ENCODE results near the gene PSD4. TPM values are rescaled to one million over a fixed set of nuclear protein-coding genes. Genes with fewer than 3 reads are reported as not detected.

The PSD4 gene
- total RNA-seq, 2 donors from 2014 or later: 300 to 503 TPM

GRCh38 chr2:113171334-113172075 lies 2.3 kb upstream of the PSD4 start:
- Mint-ChIP-seq H3K36me3 (ENCODE audit: low read depth) (peaks cover 50% of the 10 kb centered on the region), H3K27me3 (no peaks in the 10 kb centered on the region), H3K27ac (peak overlapping the region; percentile 82), H3K4me1 (peaks cover 57% of the 10 kb centered on the region), H3K4me3 (peak overlapping the region; percentile 89), H3K9me3 (peaks cover 4% of the 10 kb centered on the region)
- ATAC-seq (replicated peaks): peak; percentile 20

- Mint-ChIP-seq H3K27ac (peak overlapping the region; percentile 97), H3K4me1 (peaks cover 57% of the 10 kb centered on the region), H3K4me3 (peak overlapping the region; percentile 89), H3K36me3 (ENCODE audit: low read depth) (peaks cover 65% of the 10 kb centered on the region), H3K27me3 (no peaks in the 10 kb centered on the region), H3K9me3 (peaks cover 4% of the 10 kb centered on the region)
- no peak for ATAC-seq (replicated peaks)
Observed at GRCh38 chr2:113172721-113173541, 840 bp upstream of the PSD4 start.

DNA sequence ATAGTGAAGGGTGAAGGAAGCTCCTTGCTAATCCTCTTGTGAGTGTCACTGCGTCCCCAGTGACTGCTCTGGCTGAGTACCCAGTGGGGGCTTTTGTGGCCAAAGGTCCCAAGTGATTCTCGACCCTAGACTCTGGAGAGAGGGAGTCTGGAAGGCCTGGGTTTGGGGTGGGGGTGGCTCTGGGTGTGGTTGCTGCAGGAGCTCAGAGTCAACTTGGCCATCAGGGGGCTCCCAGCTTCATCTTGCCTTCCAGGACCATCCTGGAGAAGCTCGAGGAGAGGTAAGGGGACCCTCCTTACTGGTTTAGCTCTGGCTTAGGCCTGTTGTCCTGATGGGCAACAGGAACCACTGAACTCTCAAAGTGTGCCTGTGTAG lies 592 bp downstream of the PSD4 start:
- Mint-ChIP-seq H3K9me3 (peaks cover 4% of the 10 kb centered on the region), H3K4me3 (peak overlapping the region; percentile 89), H3K27me3 (no peaks in the 10 kb centered on the region), H3K4me1 (peaks cover 59% of the 10 kb centered on the region), H3K36me3 (ENCODE audit: low read depth) (peaks cover 79% of the 10 kb centered on the region), H3K27ac (peak overlapping the region; percentile 97)
- no peak for ATAC-seq (replicated peaks)

- H3K4me3 Mint-ChIP-seq: peak overlapping the region; percentile 89
- peaks cover 57% of the 10 kb centered on the region for H3K4me1 Mint-ChIP-seq
- peak; percentile 66 for ATAC-seq (replicated peaks)
- peaks cover 87% of the 10 kb centered on the region for H3K36me3 Mint-ChIP-seq (ENCODE audit: low read depth)
- peak overlapping the region; percentile 97 for H3K27ac Mint-ChIP-seq
- no peaks in the 10 kb centered on the region for H3K27me3 Mint-ChIP-seq
- peaks cover 4% of the 10 kb centered on the region for H3K9me3 Mint-ChIP-seq
Observed at GRCh38 chr2:113175042-113175628, 1.4 kb downstream of the PSD4 start.

DNA sequence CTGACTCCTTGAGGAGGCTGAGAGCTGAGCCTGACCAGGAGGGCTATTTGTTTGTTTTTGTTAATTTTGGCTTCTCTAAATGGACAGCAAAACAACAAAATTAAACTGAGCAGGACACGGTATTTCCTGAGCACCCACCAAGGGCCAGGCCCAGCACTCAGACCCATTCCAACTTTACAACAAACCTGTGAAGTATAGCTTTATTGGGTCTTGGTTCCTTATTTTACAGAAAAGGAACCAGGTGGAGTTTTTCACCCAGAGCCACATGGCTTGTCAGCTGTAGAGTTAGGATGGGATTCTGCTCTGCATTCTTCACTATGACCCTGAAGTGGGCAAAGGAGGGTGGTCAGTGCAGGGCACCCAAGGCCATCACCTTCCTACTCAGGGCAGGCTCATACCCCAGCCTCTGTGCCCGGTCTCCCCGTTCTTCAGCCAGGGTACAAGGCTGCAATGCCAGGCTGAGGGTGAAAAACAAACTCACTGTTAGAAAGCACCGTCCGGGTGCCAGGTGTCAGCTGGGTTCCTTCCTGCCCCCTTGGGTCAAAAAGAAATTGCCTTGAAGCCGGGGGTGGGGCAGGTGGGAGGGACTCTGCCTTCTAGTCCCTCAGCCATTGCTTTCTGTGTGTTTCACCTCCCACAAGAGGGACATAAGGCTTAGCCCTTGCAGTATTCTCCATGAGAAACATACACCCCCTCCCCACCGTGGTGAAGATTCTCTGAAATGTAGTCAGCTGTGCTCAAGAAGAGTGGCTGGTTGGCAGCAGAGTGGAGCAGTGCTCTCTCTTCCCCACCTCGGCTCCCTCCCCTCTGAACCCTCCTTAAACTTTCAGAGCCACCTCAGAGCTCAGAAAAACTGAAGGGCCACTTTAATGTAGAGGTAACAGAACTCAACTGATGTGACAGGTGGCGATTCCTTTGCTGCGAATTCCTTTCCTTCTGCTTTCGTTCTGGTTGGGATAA lies 2.2 kb downstream of the PSD4 start:
- Mint-ChIP-seq H3K4me3 (peak overlapping the region; percentile 89), H3K27me3 (no peaks in the 10 kb centered on the region), H3K4me1 (peaks cover 63% of the 10 kb centered on the region), H3K9me3 (peaks cover 3% of the 10 kb centered on the region), H3K36me3 (ENCODE audit: low read depth) (peaks cover 94% of the 10 kb centered on the region), H3K27ac (peak overlapping the region; percentile 97)
- no peak for ATAC-seq (replicated peaks)

- peak overlapping the region; percentile 88 for H3K27ac Mint-ChIP-seq
- ATAC-seq (replicated peaks): no peak
- no peaks in the 10 kb centered on the region for H3K27me3 Mint-ChIP-seq
- H3K36me3 Mint-ChIP-seq (ENCODE audit: low read depth): peaks cover 94% of the 10 kb centered on the region
- peaks cover 60% of the 10 kb centered on the region for H3K4me1 Mint-ChIP-seq
- no peaks in the 10 kb centered on the region for H3K9me3 Mint-ChIP-seq
- H3K4me3 Mint-ChIP-seq: peak overlapping the region; percentile 89
Observed at GRCh38 chr2:113176696-113177355, 3.1 kb downstream of the PSD4 start.

DNA sequence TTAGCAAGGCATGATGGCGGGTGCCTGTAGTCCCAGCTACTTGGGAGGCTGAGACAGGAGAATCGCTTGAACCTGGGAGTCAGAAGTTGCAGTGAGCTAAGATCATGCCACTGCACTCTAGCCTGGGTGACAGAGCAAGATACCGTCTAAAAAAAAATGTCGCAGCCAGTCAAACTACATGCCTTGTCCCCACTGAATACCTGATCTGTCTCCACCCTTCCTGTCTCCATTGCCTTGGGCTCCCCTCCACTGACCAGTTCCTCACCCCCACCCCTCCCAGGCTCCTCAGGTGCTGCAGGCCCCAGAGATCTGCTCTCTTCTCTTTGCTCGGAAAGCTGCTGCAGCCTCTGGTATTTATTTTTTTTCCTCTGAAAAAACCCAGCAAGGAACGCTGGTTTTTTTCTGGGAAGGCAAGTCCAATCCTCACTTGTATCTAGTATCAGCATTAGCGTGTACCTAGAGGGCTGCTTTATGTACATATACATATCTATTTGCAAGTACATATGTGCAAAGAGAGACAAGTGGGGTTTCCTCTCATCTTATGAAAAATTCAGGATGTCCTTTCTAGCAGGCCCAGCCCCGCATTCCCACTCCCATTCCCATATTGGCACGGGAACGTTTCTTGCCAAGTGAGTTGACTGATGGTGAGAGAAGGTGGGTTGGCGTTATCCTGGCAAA lies 4.4 kb downstream of the PSD4 start:
- H3K36me3 Mint-ChIP-seq (ENCODE audit: low read depth): peaks cover 100% of the 10 kb centered on the region
- H3K4me1 Mint-ChIP-seq: peaks cover 53% of the 10 kb centered on the region
- no peaks in the 10 kb centered on the region for H3K27me3 Mint-ChIP-seq
- ATAC-seq (replicated peaks): no peak
- no peaks in the 10 kb centered on the region for H3K9me3 Mint-ChIP-seq
- H3K4me3 Mint-ChIP-seq: peak overlapping the region; percentile 89
- H3K27ac Mint-ChIP-seq: peak overlapping the region; percentile 95

- H3K4me3 Mint-ChIP-seq: peak overlapping the region; percentile 89
- H3K9me3 Mint-ChIP-seq: no peaks in the 10 kb centered on the region
- no peaks in the 10 kb centered on the region for H3K27me3 Mint-ChIP-seq
- H3K4me1 Mint-ChIP-seq: peaks cover 52% of the 10 kb centered on the region
- peaks cover 100% of the 10 kb centered on the region for H3K36me3 Mint-ChIP-seq (ENCODE audit: low read depth)
- peak; percentile 66 for ATAC-seq (replicated peaks)
- peak overlapping the region; percentile 95 for H3K27ac Mint-ChIP-seq
Observed at GRCh38 chr2:113178891-113179290, 5.1 kb downstream of the PSD4 start.

- H3K4me3 Mint-ChIP-seq: peak overlapping the region; percentile 89
- H3K36me3 Mint-ChIP-seq (ENCODE audit: low read depth): peaks cover 100% of the 10 kb centered on the region
- H3K27me3 Mint-ChIP-seq: no peaks in the 10 kb centered on the region
- H3K9me3 Mint-ChIP-seq: no peaks in the 10 kb centered on the region
- peak overlapping the region; percentile 95 for H3K27ac Mint-ChIP-seq
- ATAC-seq (replicated peaks): no peak
- H3K4me1 Mint-ChIP-seq: peaks cover 54% of the 10 kb centered on the region
Observed at GRCh38 chr2:113179446-113180045, 5.8 kb downstream of the PSD4 start.

DNA sequence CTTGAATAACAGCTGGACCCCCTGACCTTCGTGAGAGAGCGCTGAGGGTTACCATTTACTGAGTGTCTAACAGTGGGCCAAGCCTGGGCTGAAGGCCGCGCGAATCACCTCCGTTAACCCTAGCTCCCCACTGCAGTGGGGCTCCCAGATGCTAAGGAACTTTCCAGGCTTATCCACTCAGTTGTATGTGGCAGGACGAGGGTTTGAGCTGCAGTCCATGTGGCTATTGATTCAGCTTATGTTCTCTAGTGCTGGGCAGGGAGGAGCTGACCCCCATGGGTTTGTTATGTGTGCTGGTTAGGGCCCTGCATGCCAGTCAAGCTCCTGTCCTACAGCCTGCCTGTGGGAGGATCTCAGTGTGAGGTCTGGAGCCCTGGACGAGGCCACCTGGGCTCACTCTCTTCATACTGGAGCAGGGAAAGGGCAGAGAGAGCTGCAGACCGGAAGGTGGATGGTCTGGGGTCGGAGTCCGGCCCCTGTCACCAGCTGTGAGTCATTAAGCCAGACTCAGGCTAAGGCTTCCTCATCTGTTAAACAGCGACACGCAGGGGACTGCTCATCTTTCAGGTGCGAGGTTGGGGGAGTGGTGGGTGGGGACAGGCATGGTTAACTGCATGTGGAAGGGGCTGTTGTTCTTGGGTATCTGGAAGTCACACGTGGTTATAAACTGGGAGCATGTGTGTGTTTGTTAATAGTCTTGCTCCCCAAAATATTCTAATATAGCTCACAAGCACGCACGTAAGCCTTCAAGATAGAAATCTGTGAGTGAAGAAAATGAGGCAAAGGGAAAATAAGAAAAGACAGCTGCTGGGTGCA lies 6.6 kb downstream of the PSD4 start:
- peak overlapping the region; percentile 89 for H3K4me3 Mint-ChIP-seq
- peaks cover 100% of the 10 kb centered on the region for H3K36me3 Mint-ChIP-seq (ENCODE audit: low read depth)
- peak overlapping the region; percentile 95 for H3K27ac Mint-ChIP-seq
- peaks cover 54% of the 10 kb centered on the region for H3K4me1 Mint-ChIP-seq
- no peaks in the 10 kb centered on the region for H3K9me3 Mint-ChIP-seq
- peak; percentile 25 for ATAC-seq (replicated peaks)
- H3K27me3 Mint-ChIP-seq: no peaks in the 10 kb centered on the region

DNA sequence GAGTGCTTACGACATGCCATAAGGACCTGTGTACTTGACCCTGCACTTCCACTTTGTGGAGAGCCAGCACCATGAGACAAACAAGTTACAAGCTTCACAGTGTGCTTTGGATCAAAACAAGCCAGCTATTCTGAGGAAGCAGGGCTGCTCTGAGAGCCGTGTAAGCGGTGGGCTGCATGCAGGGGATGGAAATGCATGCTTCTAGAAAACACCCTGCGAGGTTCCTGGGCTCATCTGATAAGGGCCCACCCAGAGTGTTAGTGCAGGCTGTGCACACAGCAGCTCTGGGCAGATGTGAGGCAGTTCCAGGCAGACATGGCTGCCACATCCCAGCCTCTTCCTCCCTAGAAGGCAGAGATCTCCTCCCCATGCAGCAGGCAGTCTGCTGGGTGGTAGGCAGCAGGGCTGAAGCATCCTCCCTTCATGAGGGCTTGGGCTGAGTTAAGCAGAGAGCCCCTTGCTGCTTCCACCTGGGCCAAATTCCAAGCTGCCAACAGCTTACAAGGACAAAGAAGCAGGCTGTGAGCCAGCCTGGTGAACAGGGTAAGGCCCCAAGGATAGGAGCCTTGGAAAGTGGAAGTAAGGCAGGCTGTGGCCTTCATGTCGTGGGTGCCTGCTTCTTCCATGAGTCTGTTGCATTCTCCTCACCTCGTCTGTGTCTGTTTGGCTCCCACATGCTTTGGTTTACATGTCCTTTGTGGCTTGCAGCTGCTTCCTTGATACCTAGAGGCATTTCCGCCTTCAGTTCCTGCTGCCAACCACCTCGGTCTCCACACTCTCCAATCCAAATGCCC lies 7.7 kb downstream of the PSD4 start:
- no peaks in the 10 kb centered on the region for H3K9me3 Mint-ChIP-seq
- H3K27me3 Mint-ChIP-seq: no peaks in the 10 kb centered on the region
- peak overlapping the region; percentile 3 for H3K27ac Mint-ChIP-seq
- peak overlapping the region; percentile 89 for H3K4me3 Mint-ChIP-seq
- ATAC-seq (replicated peaks): no peak
- H3K4me1 Mint-ChIP-seq: peaks cover 59% of the 10 kb centered on the region
- peaks cover 100% of the 10 kb centered on the region for H3K36me3 Mint-ChIP-seq (ENCODE audit: low read depth)

Measured in activated T-helper 17 cell treated with anti-CD3 and anti-CD28 coated beads, Interleukin-2, amount 50 U/mL, for 72 hours (primary cell).